Activated CD4-positive, CD25-positive, alpha-beta regulatory T cell (primary cell): ENCODE data around the gene CDC6.

Experiments used
- DNase-seq, 4 experiments: peaks; one replicate each; lab custom pipeline; 2025; lab: John Stamatoyannopoulos, UW

CDC6 gene

GRCh38 chr17:40312131-40312731, 24.6 kb downstream of the CDC6 start:
- DNase-seq, result no peak

- no peak for DNase-seq
Observed at GRCh38 chr17:40312893-40313667, 25.4 kb downstream of the CDC6 start.

- no peak for DNase-seq
Observed at GRCh38 chr17:40313668-40314583, 26.2 kb downstream of the CDC6 start.

- peak; percentile 64 to 88 (median 76) for DNase-seq
Observed at GRCh38 chr17:40314584-40314956, 26.9 kb downstream of the CDC6 start.

DNA sequence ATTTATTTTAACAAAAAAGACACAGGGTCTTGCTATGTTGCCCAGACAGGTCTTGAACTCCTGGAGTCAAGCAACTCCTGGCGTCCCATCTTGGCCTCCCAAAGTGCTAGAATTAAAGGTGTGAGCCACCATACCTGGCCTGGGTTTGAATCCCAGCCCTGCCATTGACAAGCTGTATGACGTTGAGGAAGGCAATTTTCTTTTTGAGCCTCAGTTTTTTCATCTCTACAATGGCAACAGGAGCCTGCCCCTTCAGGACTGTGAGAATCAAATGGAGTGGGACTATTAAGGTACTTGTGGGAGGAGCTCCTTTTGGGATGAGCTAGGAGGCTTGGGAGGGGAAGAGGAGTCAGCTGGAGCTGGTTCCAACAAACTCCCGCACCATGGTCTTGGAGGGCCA, 27.5 kb downstream of the CDC6 start:
- no peak for DNase-seq

- no peak for DNase-seq
Observed at GRCh38 chr17:40315678-40316570, 28.2 kb downstream of the CDC6 start.

GRCh38 chr17:40316571-40317344, 29.1 kb downstream of the CDC6 start:
- no peak for DNase-seq

GRCh38 chr17:40317345-40317873, 29.7 kb downstream of the CDC6 start:
- peak in 2 of 4 experiments; percentile 23 to 37 for DNase-seq

- peak; percentile 76 to 88 (median 85) for DNase-seq
Observed at GRCh38 chr17:40317880-40318829, 30.5 kb downstream of the CDC6 start.

- no peak for DNase-seq
Observed at GRCh38 chr17:40318830-40319391, 31.2 kb downstream of the CDC6 start.

DNA sequence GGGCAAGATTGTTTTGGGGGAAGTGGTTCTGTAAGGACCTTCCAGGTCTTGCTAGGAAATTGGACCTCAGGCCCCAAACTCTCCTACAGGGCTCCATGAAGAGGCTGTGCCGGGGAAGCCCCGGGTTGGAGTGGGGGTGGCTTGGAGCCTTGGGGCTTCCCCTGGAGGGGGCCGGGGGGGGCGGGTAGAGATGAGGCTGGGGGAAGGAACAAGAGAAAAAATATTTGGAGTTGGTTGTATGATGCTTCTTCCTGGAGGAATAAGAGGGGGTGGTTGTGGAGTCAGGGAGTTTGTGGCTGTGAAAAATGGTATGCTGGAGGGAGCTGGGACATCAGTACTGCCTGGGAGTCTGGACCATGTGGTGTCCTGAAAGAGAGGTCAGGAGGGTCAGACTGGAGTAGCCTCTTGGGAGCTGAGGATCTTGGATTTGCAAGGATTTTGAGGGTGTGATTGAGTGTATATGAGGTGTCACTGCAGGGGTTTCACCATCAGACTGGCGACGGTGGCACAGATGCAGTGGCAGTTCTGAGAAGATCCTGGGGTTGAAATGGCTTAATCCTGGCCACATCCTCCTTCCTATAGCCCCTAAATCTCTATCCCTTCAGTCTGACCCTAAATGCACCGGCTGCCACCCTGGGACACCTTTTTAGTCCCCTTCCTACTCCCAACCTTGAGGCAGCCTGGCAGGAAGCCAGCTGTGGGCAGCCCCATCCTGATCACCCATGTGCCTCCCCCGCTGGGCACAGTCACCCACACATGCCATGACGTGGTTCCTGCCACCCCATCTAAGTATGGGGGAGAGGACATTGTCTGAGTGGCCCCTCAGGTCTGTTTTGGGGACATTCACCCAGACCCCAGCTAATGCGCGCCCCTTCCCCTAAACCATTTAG, 32.2 kb downstream of the CDC6 start:
- peak in 3 of 4 experiments; percentile 24 to 67 (median 65) for DNase-seq

- DNase-seq, result no peak
Observed at GRCh38 chr17:40320756-40321523, 33.3 kb downstream of the CDC6 start.

- no peak for DNase-seq
Observed at GRCh38 chr17:40321524-40321929, 33.8 kb downstream of the CDC6 start.

DNA sequence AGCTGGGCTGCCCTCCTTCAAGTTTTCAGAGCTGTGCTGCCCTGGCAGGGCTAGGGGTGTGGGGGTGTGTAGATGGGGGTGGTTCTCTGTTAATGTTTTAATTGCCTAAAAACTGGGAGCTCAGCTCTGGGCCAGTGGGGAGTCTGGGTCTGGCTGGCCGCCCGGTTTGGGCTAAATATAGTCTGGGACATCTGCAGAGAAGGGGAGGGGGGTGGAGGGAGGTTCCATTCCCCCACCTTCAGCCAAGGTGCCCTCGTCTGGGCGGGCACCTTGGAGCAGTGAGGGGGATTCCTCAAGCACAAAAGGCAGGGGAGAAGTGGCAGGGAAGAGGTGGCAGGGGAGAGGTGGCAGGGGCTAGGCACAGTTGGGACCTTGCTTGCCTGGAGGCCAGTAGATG, 34.3 kb downstream of the CDC6 start:
- no peak for DNase-seq

DNA sequence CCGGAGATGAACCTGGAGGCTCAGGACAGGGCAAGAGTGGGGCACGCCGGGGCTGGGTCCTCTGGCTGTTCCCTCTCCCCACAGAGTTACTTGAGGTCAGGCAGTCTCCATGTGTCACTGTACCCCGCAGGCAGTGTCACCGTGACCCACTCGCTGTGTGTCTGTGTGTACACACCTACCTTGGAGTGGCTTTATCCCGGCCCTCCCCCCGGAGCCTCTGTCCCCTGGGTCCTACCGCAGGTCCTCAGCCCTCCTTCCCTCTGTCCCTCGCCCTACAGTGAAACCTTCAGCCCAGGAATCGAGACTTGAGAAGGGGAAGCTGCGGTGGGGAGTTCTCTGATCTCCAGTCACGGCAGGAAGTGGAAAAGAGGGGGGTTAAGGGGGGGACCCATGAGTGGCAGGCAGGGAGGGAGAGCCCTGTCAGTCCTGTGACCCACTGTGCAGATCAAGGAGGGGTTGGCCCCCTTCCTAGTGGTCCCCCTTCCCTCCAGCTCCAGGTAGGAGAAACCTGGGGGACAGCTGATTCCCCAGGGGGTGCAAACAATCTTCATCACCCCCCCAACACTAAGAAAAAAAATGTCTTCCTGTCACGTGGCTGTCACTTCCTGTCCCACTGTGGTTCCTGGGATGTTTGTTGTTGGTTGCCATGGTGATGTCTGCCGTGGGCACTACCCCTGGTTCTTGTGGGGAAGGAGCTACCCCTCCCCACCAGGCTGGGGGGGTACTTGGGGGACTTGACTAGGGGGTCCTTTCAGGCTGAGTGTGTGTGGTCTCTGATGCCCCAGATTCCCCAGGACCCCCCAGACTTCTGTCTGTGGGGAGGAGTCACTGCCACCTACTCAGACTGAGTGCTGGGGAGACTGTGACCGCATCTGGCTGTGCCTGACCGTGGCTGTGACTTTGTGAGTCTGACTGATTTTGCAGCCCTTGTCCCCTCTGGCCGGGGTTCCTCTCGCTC, 35.0 kb downstream of the CDC6 start:
- peak; percentile 45 to 79 (median 69) for DNase-seq
